ENCODE results near the gene MVB12A.

Gene MVB12A

GRCh38 chr19:17441241-17442021, 21.6 kb downstream of the MVB12A start:
- Histone ChIP-seq H3K36me3 (ENCODE audit: insufficient read depth, low read length) (no peaks in the 10 kb centered on the region), H2AFZ (ENCODE audit: low read depth, low read length) (no peak overlapping the region), H3K27me3 (ENCODE audit: insufficient read depth, low read length) (no peaks in the 10 kb centered on the region), H3K4me1 (ENCODE audit: insufficient read depth, low read length) (peaks cover 4% of the 10 kb centered on the region), H3K9me3 (ENCODE audit: low read length) (no peaks in the 10 kb centered on the region), H3K4me3 (ENCODE audit: low read length) (no peak overlapping the region)

GRCh38 chr19:17445526-17446165, 25.8 kb downstream of the MVB12A start:
- Histone ChIP-seq H3K4me3 (ENCODE audit: low read length) (no peak overlapping the region), H3K36me3 (ENCODE audit: insufficient read depth, low read length) (no peaks in the 10 kb centered on the region), H3K27me3 (ENCODE audit: insufficient read depth, low read length) (no peaks in the 10 kb centered on the region), H3K9me3 (ENCODE audit: low read length) (peaks cover 3% of the 10 kb centered on the region), H3K4me1 (ENCODE audit: insufficient read depth, low read length) (peaks cover 10% of the 10 kb centered on the region), H2AFZ (ENCODE audit: low read depth, low read length) (no peak overlapping the region)

- peak overlapping the region; percentile 86 for H2AFZ ChIP-seq (ENCODE audit: low read depth, low read length)
- H3K36me3 ChIP-seq (ENCODE audit: insufficient read depth, low read length), result no peaks in the 10 kb centered on the region
- peaks cover 3% of the 10 kb centered on the region for H3K9me3 ChIP-seq (ENCODE audit: low read length)
- peaks cover 6% of the 10 kb centered on the region for H3K4me1 ChIP-seq (ENCODE audit: insufficient read depth, low read length)
- H3K27me3 ChIP-seq (ENCODE audit: insufficient read depth, low read length), result no peaks in the 10 kb centered on the region
- peak overlapping the region; percentile 61 for H3K4me3 ChIP-seq (ENCODE audit: low read length)
Observed at GRCh38 chr19:17447704-17448130, 27.9 kb downstream of the MVB12A start.

- H3K36me3 ChIP-seq (ENCODE audit: insufficient read depth, low read length), result no peaks in the 10 kb centered on the region
- peak within 1 kb of the TSS; percentile 61 for H3K4me3 ChIP-seq (ENCODE audit: low read length)
- peaks cover 3% of the 10 kb centered on the region for H3K9me3 ChIP-seq (ENCODE audit: low read length)
- peaks cover 6% of the 10 kb centered on the region for H3K4me1 ChIP-seq (ENCODE audit: insufficient read depth, low read length)
- peak within 1 kb of the TSS; percentile 86 for H2AFZ ChIP-seq (ENCODE audit: low read depth, low read length)
- no peaks in the 10 kb centered on the region for H3K27me3 ChIP-seq (ENCODE audit: insufficient read depth, low read length)
Observed at GRCh38 chr19:17448131-17448967, 28.5 kb downstream of the MVB12A start, which contains the start of gene TMEM221. TMEM221 (minus strand) TSS chr19:17448668; CDS start chr19:17448462, 206 bp downstream.

- Histone ChIP-seq H3K36me3 (ENCODE audit: insufficient read depth, low read length) (no peaks in the 10 kb centered on the region), H3K4me3 (ENCODE audit: low read length) (no peak overlapping the region), H3K27me3 (ENCODE audit: insufficient read depth, low read length) (peaks cover 9% of the 10 kb centered on the region), H3K9me3 (ENCODE audit: low read length) (peaks cover 3% of the 10 kb centered on the region), H2AFZ (ENCODE audit: low read depth, low read length) (no peak overlapping the region), H3K4me1 (ENCODE audit: insufficient read depth, low read length) (peaks cover 11% of the 10 kb centered on the region)
Observed at GRCh38 chr19:17450264-17451075, 30.6 kb downstream of the MVB12A start.

- peaks cover 19% of the 10 kb centered on the region for H3K27me3 ChIP-seq (ENCODE audit: insufficient read depth, low read length)
- no peaks in the 10 kb centered on the region for H3K36me3 ChIP-seq (ENCODE audit: insufficient read depth, low read length)
- no peak overlapping the region for H2AFZ ChIP-seq (ENCODE audit: low read depth, low read length)
- peaks cover 3% of the 10 kb centered on the region for H3K9me3 ChIP-seq (ENCODE audit: low read length)
- no peak overlapping the region for H3K4me3 ChIP-seq (ENCODE audit: low read length)
- peaks cover 11% of the 10 kb centered on the region for H3K4me1 ChIP-seq (ENCODE audit: insufficient read depth, low read length)
Observed at GRCh38 chr19:17451820-17452219, 32.0 kb downstream of the MVB12A start.

- Histone ChIP-seq H3K27me3 (ENCODE audit: insufficient read depth, low read length) (peaks cover 25% of the 10 kb centered on the region), H3K4me3 (ENCODE audit: low read length) (no peak overlapping the region), H3K9me3 (ENCODE audit: low read length) (peaks cover 3% of the 10 kb centered on the region), H3K36me3 (ENCODE audit: insufficient read depth, low read length) (no peaks in the 10 kb centered on the region), H3K4me1 (ENCODE audit: insufficient read depth, low read length) (peaks cover 5% of the 10 kb centered on the region), H2AFZ (ENCODE audit: low read depth, low read length) (no peak overlapping the region)
Observed at GRCh38 chr19:17454576-17455071, 34.8 kb downstream of the MVB12A start.

- H3K9me3 ChIP-seq (ENCODE audit: low read length), result no peaks in the 10 kb centered on the region
- H3K4me3 ChIP-seq (ENCODE audit: low read length), result no peak overlapping the region
- H3K4me1 ChIP-seq (ENCODE audit: insufficient read depth, low read length), result peaks cover 5% of the 10 kb centered on the region
- no peak overlapping the region for H2AFZ ChIP-seq (ENCODE audit: low read depth, low read length)
- no peaks in the 10 kb centered on the region for H3K36me3 ChIP-seq (ENCODE audit: insufficient read depth, low read length)
- peaks cover 25% of the 10 kb centered on the region for H3K27me3 ChIP-seq (ENCODE audit: insufficient read depth, low read length)
Observed at GRCh38 chr19:17455308-17456123, 35.7 kb downstream of the MVB12A start.

- Histone ChIP-seq H3K9me3 (ENCODE audit: low read length) (no peaks in the 10 kb centered on the region), H3K27me3 (ENCODE audit: insufficient read depth, low read length) (peaks cover 25% of the 10 kb centered on the region), H2AFZ (ENCODE audit: low read depth, low read length) (no peak overlapping the region), H3K4me1 (ENCODE audit: insufficient read depth, low read length) (peaks cover 5% of the 10 kb centered on the region), H3K4me3 (ENCODE audit: low read length) (no peak overlapping the region), H3K36me3 (ENCODE audit: insufficient read depth, low read length) (no peaks in the 10 kb centered on the region)
Observed at GRCh38 chr19:17456127-17456526, 36.3 kb downstream of the MVB12A start.

- H3K36me3 ChIP-seq (ENCODE audit: insufficient read depth, low read length), result no peaks in the 10 kb centered on the region
- peaks cover 25% of the 10 kb centered on the region for H3K27me3 ChIP-seq (ENCODE audit: insufficient read depth, low read length)
- no peaks in the 10 kb centered on the region for H3K9me3 ChIP-seq (ENCODE audit: low read length)
Observed at GRCh38 chr19:17457616-17458015, 37.8 kb downstream of the MVB12A start.

GRCh38 chr19:17458970-17459369, 39.1 kb downstream of the MVB12A start:
- H2AFZ ChIP-seq (ENCODE audit: low read depth, low read length), result no peak overlapping the region
- peaks cover 5% of the 10 kb centered on the region for H3K4me1 ChIP-seq (ENCODE audit: insufficient read depth, low read length)
- no peak overlapping the region for H3K4me3 ChIP-seq (ENCODE audit: low read length)
- no peaks in the 10 kb centered on the region for H3K36me3 ChIP-seq (ENCODE audit: insufficient read depth, low read length)
- H3K9me3 ChIP-seq (ENCODE audit: low read length), result no peaks in the 10 kb centered on the region
- peaks cover 25% of the 10 kb centered on the region for H3K27me3 ChIP-seq (ENCODE audit: insufficient read depth, low read length)

More at GRCh38 chr19:17457616-17458015, 37.8 kb downstream of the MVB12A start:
- H3K4me3 ChIP-seq (ENCODE audit: low read length), result no peak overlapping the region
- no peak overlapping the region for H2AFZ ChIP-seq (ENCODE audit: low read depth, low read length)
- H3K4me1 ChIP-seq (ENCODE audit: insufficient read depth, low read length), result peaks cover 5% of the 10 kb centered on the region

Measured in neuron (in vitro differentiated cells).